ENCODE data around the gene NTNG1.

The NTNG1 gene

DNA sequence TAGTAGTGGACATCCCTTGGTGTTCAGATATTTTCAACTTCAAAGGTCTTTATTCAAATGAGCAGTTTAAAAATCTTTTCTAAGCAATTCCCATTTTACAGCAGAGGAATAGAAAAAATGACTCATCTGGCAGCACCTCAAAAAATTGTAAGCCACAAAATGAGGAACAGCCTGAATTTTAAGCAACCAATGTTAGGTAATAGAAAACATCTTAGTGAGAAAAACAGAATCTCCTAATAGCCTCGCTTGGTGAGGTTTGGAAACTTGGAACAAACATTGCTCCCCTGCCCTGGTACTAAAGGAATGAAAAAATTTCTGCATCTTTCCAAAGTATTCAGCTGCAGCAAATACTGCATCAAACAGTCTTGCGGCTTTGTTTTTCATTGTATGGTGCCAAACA is 264.4 kb downstream of the NTNG1 start:
- DNase-seq (ENCODE audit: low spot score), result no peak

DNA sequence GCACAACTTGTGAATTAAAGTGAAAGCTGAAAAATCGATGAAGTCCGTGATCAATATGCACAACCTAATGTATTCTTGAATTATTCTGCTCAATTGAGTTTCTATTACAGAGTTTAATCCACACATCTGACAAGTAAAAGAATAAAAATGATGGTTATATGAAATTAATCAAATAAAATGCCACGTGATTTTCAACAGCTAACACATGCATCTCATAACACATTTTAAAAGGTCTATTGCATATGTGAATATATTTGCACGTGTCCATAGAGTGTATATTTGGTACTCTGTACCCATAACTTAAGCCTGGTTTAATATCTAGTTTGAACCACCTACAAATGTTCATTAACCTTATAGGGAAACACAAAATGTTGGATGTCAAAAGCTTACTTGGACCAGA is 266.2 kb downstream of the NTNG1 start:
- no peak for DNase-seq (ENCODE audit: low spot score)

DNA sequence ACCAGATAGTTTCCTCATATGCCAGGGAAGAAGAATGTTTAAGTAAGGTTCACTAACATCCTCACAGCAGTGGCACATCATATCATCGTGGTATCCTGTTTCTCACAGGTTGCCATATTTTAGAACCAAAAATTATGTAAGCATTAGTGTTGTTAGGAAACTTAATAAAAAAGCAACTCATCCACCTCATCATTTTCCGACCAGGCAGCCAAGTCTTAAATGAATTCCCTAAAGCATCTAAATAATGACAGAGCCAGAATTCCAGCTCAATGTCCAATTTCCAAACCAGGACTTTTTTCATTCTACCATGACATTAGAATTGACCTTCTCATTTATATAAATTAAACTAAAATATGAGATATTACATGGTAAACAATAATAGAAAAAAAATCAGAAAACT is 272.7 kb downstream of the NTNG1 start:
- no peak for DNase-seq (ENCODE audit: low spot score)

DNA sequence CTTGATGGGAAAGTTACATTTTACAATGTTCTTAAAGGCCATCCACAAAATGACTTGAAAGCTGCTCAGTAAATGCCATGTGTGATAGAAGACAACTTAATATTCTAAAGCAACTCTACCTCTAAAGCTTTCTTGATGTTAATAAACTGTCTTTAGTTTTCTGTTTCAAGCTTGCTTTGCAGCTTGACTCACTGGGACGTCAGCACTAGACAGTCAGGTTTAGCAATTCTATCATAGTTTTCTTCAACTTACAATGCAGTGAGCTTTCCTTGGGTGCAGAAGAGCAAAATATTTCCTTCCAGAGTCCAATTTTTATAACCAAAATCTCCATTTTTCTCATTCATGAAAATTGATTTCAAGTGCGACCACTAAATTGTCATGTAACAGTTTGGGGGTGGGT is 273.1 kb downstream of the NTNG1 start:
- DNase-seq (ENCODE audit: low spot score), result no peak

DNA sequence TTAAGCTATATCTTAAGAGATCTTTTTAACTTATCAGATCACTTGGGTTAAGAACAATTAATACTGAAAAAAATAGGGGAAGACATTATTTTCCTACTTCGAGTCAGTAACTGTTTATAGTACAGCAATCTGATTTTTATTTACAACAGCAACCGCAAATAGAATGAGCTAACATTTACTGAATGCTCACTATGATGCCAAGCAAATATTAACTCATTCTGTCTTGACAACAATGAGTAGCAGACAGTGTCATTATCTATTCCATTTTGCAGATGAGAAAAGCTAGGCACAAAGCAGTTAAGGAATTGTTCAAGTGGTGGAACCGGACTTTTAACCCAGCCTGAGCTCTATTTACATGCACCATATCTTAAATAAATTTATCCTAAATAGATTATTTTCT is 273.7 kb downstream of the NTNG1 start:
- DNase-seq (ENCODE audit: low spot score), result no peak

DNA sequence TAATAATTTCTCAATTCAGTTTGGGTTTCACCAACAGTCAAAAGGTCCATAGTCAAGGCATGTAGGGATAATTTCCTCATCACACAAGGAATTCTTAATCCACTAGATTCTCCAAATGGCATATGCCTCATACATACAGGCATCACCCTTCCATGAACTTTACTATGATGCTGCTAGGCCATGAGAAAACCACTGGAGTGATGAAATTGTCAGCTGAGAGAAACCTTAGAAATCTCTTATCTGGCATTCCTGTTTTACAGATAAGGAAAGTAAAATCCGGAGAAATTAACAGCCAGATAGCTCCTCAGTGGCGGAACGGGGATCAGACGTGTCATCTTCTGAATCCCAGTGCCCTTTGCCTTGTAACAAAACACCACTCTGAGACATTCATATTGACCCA is 274.4 kb downstream of the NTNG1 start:
- DNase-seq (ENCODE audit: low spot score), result no peak

DNA sequence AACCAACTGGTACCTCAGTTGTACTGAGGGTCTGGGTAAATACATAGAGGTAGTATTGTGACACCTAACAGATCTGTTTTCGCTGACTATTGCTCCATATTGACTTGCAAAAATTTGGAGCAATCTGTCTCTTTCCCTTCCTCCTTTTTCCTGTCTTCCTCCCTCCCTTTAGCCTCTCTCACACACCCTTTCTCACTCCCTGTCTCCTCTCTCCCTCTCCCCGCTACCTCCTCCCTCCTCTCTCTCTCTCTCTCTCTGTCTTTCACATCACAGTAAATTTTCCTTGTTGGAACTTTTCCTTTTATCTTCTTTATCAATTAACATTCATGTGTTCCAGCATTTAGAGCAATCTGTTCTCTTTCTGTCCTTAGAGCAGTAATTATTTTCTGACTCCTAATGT is 278.2 kb downstream of the NTNG1 start:
- no peak for DNase-seq (ENCODE audit: low spot score)

DNA sequence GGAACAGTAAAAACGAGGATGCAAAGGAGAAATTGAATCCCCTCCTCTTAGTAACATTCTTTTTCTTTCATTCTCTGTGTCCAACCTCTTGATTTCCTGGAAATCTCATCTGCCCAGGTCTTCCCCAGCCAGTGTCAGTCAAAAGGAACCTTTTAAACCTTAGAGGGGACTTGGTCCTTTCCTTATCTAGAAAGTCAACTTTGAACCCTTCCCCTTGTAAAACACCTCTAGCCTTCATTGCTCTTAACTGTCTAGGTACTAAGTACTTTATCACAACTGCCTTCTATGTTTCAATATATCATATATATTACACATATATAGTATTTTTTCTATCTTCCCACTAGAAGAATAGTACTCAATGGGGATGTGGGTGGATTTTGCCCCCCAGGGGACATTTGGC is 282.1 kb downstream of the NTNG1 start:
- DNase-seq (ENCODE audit: low spot score), result no peak

DNA sequence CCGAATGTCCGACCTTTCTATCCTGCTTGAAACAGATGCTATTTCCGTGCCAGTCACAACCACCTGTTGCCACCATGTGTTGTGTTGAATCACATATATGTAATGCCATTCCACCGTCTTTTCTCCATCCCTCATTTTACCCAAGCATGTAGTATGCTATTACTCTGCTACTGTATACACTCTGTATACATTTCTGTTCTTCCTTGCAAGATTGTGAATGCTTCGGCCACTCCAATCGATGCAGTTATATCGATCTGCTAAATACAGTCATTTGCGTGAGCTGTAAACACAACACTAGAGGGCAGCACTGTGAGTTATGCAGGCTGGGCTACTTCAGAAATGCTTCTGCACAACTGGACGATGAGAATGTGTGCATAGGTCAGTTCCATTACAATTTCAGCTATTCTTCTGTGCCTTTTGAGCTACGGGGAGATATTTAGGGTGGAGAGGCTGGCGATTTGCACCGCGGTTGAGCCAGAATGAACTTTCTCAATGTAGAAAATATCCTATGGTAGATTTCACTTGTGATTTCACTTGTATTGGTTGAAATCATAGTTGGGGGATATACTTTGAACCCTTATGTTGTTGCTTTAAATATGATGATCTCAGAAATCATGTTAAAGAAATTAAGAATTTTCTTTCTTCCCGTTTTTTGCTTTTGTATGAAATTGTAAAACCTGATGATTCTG is 289.8 kb downstream of the NTNG1 start:
- DNase-seq (ENCODE audit: low spot score), result peak; percentile 6

DNA sequence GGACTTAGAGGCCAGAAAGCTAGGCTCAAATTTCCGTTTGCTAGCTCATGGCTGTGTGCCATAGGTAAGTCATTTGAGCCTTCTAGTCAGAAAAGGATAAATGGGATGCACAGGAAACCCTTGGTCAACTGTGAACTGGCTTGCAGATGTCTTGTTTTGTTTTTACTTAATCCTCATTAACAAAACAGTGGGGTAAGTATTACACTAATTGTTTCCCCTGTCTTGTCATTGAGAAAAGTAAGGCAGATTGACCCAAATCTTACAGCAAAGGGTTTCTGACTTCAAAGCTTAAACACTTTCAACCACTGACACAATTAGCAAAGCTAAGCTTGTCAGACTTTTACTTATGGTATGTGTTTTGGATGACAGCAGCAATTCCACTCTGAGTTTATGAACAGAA is 291.3 kb downstream of the NTNG1 start:
- DNase-seq (ENCODE audit: low spot score), result no peak

DNA sequence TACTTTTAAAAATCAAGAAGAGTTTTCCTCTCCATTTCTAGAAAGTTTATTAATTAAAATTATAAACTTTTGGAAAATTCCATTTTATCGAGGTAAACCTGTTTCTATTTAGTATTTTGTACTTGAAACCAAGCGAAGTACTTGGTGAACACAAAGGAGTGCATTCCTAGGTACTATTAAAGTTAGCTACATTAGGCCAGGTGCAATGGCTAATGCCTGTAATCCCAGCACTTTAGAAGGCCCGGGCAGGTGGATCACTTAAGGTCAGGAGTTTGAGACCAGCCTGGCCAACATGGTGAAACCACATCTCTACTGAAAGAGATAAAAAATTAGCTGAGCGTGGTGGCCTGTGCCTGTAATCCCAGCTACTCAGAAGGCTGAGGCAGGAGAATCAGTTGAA is 292.2 kb downstream of the NTNG1 start:
- DNase-seq (ENCODE audit: low spot score), result no peak

DNA sequence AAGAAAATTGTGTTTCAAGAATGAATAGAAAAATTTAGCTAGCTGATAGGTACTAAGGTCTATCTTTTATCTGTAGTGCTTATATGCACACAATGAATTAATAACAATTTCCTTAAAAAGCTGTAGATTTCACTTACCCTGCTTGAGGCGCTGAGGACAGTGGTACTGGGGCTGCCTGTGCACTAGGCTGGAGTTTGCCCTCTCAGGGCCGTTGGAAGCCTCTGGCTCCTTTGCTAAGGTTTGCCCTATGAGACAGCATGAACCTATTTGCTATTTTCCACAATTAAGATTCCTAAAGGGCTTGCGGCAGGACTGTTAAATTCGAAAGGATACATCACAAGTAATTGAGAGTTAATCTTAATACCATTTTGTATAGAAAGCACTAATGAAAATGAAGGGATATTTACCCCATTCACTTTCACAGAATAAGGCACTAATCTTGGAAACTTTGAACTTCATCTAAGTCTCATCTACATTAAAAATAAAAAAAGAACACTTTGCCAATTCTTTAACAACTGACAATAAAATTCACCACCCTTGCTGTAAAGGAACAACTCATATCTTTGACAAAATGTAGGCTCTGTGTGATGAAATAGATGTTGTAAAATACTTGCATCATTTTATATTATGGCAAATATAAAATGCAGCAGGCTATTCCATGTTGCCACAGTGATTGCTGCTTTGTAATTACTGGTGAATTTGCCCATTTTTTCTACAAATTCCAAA is 293.0 kb downstream of the NTNG1 start:
- no peak for DNase-seq (ENCODE audit: low spot score)

DNA sequence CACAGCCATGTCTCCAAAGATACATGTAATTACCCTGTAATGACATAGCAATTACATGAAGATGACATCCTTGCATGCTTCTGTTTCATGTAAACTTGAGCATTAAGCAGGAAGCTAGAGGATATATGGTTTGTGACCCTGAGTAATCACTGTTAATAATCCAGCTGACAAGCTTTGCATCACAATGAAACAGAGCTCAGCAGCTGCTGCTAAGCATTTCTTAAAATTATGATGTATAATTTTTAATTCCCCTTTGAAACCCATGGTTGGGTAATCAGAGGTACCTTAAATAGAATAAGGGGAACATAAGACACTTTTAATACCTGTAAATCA is 293.5 kb downstream of the NTNG1 start:
- DNase-seq (ENCODE audit: low spot score), result no peak

DNA sequence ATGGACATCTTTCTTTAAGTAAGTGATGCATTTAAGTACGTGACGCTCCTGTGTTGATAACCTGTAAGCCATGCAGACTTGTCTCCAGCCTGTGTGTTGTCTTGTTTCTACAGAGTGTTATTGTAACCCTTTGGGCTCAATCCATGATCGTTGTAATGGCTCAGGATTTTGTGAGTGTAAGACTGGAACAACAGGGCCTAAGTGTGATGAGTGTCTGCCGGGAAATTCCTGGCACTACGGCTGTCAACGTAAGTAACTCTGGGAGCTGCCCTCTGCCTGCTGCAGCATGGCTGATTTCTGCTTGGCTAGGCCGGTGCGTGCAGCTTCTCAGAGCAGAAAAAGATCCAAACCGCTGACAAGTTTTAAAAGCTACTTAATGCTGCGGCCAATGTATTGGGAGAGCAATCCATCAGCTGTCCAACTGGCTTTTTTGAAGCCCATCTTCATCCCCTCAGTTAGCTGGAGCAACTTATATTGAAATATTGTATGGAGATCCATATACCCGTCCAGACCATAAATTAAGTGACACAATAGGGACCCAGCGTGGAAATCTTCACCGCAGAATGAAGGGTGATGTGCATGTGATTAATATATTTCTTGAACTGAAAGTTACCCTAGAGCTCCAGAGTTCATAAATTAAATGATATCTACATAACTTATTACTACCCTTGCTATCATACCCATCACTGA is 295.9 kb downstream of the NTNG1 start:
- DNase-seq (ENCODE audit: low spot score), result no peak

DNA sequence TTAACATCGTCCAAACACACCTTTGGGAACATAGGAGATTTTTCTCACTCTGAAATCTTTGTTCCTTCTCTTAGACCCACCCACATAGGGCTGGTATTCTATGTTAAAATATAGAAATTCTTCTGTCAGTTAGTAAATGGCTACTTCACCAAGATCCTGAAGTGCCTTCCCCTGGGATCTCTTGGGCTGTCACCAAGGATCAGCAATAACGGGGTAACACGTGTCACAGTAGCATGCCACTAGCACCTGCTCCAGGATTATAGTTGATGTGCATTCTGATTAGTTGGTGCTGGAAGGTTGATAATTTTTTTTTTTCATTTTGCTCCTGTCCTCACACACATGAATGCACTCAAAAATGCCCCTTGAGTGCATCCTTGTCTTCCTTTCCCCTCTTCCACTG is 298.7 kb downstream of the NTNG1 start:
- no peak for DNase-seq (ENCODE audit: low spot score)

DNA sequence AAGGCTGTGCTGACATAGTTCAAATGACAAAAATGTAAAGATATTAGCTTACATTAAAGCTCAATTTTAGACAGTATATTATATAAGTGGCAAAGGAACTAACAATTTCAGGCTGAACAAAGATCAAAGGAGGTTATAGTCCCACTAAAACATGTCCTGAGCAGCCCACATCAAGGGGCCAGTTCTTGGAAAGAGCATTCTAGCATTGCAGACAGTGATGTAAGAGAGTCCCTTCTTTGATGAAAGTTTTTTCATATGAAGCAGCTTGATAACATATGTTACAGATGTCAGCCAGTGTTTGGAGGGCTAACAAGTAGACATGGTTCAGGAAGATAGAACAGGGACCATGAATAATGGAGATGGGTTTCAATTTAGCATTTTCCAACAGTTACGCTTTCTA is 301.7 kb downstream of the NTNG1 start:
- DNase-seq (ENCODE audit: low spot score), result no peak

DNA sequence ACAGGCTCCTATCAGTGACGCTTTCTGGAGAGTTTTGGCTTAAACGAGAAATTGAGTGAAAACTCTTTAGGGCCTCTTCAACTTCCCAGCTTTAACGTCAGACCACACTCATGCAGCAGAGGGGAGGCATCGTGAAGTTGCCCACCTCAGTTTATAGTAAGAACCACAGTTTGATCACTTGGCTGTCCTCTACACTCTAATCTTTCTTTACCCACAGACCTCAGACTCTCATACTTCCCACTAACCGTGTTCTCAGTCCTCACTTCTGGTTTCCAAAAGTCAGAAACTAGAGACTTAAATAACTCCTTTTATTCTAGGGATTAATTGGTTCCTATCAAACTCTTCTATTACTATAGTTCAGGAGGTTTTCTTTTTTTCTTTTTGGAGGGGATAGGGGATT is 302.2 kb downstream of the NTNG1 start:
- DNase-seq (ENCODE audit: low spot score), result no peak

DNA sequence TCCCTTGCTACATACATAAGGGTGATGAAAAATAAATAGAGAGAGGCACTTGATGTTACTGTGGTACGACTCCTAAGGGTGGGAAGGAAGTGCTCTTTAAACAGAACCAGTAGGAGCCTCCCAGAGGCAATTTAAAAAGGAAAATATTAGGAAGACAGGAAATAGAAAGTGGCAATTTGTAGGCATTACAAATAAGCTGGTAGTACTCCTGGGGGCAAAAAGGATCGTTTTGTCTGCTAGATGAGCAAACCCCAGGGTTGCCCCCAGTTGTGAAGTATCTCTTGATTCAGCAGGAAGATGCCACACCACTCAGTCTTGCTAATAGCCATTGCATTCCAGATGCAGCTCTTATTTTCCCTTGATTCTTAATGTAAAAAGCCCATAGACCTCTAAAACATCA is 303.0 kb downstream of the NTNG1 start:
- DNase-seq (ENCODE audit: low spot score), result no peak

DNA sequence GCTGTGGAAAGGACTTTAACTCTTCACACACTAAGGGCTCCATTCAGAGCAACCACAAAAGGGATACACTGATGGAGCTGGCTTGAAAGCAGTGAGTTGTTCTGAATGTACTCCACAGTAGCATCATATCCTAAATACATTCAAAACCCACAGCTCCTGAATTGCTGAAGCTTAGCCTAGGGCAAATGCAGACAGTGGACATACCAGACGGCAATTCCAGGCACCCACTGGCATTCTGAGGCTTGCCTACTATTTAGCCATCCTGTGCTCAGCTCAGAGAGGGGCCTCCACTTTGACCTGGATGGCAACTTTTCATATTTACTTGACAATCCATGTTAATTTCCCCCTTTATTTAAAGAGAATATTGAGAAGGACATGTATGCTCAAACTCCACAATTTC is 303.5 kb downstream of the NTNG1 start:
- no peak for DNase-seq (ENCODE audit: low spot score)

DNA sequence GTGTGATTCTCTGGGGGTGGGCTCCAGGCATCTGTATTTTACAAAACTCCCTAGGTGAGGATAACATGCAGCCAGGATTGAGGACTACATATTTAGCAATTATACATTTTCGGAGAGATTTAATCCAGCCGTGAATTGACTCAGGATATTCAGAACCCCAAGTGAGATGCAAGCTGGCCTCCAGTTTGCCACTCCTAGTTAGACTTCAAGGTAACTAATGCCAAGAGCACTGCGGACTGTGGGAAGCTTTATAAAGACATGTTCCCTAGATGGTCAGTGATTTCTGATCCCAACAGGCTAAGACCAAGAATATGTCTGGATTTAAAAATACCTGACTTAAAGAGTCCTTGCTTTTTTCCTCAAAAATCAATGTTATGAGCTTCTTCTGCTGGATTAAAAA is 308.5 kb downstream of the NTNG1 start:
- DNase-seq (ENCODE audit: low spot score), result no peak

DNA sequence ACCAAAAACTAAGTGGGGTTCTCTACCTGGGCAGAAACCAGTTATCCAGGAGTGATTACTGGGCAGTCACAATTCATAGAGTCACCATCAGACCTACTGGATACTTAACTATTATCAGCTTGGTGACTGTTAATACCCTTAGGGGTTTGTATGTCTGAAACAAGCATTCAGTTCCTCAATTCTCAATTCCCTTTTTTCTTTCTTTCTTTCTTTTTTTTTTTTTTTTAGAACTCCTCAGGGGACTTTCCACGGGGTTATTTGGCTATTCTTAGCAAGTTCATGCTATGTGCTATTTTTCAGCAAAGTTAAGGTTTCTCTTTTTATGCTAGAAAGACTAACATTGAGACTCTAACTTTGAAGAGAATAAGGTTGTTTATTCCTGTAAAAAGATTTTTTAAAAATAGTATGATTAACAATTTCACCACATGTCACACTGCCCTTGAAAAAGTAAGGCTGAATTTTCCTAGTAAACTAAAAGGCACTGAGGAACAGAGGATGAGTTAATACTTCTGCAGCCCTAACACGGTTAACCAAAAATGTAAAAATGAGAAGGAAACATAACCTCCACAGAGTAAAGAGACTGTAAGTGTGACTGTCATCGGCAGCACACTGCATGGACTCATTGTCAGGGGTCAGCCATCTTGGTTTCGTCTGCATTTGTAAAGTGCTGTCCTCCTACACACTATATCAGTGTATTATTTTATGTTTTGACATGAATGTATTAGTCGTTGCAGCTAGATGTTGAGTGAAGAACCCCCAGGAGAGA is 310.2 kb downstream of the NTNG1 start:
- DNase-seq (ENCODE audit: low spot score), result no peak

DNA sequence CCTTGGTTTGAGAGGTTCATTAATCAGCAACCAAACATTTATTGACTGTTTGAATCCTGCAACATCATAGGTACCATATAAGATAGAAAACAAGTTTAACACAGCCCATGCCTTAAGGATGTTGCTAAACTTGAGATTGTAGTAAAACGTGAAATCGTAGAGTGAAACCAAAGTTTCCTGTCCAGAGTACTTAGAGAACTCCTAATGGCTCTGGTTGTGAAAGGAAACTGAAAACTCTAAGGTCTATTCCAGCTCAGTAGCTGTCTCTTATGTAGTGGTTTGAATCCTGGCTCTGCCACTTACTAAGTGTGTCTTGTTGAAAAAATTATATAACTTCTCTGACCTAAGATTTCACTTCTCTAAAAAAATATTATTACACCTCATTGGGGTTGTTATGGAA is 310.9 kb downstream of the NTNG1 start:
- DNase-seq (ENCODE audit: low spot score), result no peak

DNA sequence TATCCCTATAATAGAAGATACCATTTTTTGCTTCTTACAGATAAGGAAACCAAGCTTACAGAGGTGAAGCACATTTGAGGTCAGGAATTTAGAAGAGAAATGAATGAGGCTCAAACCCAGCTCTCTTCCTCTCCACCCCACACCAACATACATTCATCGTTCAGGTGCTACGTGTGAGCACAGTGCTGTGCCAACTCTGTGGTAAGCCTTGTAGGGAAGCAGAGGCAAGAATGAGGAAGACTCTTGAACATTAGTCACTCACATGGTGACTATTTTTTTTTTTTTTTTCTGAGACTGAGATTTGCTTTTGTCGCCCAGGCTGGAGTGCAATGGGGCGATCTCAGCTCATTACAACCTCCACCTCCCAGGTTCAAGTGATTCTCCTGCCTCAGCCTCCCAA is 314.0 kb downstream of the NTNG1 start:
- no peak for DNase-seq (ENCODE audit: low spot score)

Data from putamen (tissue), 1 donor.